Middle frontal gyrus (tissue), 1 donor: Measurements from ENCODE around the gene PEAK1.

Source experiments
- DNase-seq: peaks from one replicate; pipeline ENCODE4 v3.0.0-alpha.2; 2015; ENCODE audit warnings: low spot score; ENCODE audit errors: extremely low spot score

PEAK1 gene

GRCh38 chr15:77138167-77138522, 281.8 kb downstream of the PEAK1 start:
- DNase-seq: no peak

GRCh38 chr15:77135181-77135580, 284.7 kb downstream of the PEAK1 start:
- no peak for DNase-seq

GRCh38 chr15:77130315-77130930, 289.5 kb downstream of the PEAK1 start:
- no peak for DNase-seq

- DNase-seq: no peak
These were observed 292.3 kb downstream of the PEAK1 start for GRCh38 chr15:77127626-77128025.

GRCh38 chr15:77126529-77127326, 293.2 kb downstream of the PEAK1 start:
- no peak for DNase-seq

GRCh38 chr15:77123854-77124253, 296.1 kb downstream of the PEAK1 start:
- DNase-seq: no peak

GRCh38 chr15:77122576-77122975, 297.3 kb downstream of the PEAK1 start:
- DNase-seq: no peak

- DNase-seq: no peak
These were observed 298.3 kb downstream of the PEAK1 start for GRCh38 chr15:77121599-77121998.

GRCh38 chr15:77120576-77120975, 299.3 kb downstream of the PEAK1 start:
- no peak for DNase-seq

GRCh38 chr15:77119446-77119845, 300.5 kb downstream of the PEAK1 start:
- DNase-seq: no peak

GRCh38 chr15:77118882-77119321, 301.0 kb downstream of the PEAK1 start:
- DNase-seq: peak; percentile 16

GRCh38 chr15:77115179-77115578, 304.7 kb downstream of the PEAK1 start:
- DNase-seq: no peak

GRCh38 chr15:77112838-77113504, 306.9 kb downstream of the PEAK1 start:
- no peak for DNase-seq

GRCh38 chr15:77111789-77112188, 308.1 kb downstream of the PEAK1 start:
- no peak for DNase-seq

- DNase-seq: peak; percentile 30
These were observed 312.2 kb downstream of the PEAK1 start for GRCh38 chr15:77107531-77108355.

GRCh38 chr15:77107068-77107467, 312.8 kb downstream of the PEAK1 start:
- no peak for DNase-seq

- no peak for DNase-seq
These were observed 315.7 kb downstream of the PEAK1 start for GRCh38 chr15:77104155-77104554.

GRCh38 chr15:77099741-77100463, 320.0 kb downstream of the PEAK1 start:
- no peak for DNase-seq

GRCh38 chr15:77098572-77098971, 321.3 kb downstream of the PEAK1 start:
- DNase-seq: no peak

GRCh38 chr15:77097921-77098320, 322.0 kb downstream of the PEAK1 start:
- no peak for DNase-seq

GRCh38 chr15:77097248-77097721, 322.6 kb downstream of the PEAK1 start:
- no peak for DNase-seq
